ENCODE results near the gene ISOC2. TPM values are rescaled to one million over a fixed set of nuclear protein-coding genes. Genes with fewer than 3 reads are reported as not detected.

ISOC2 gene
- total RNA-seq, 1 donor from 2014 or later = 36.6 TPM

DNA sequence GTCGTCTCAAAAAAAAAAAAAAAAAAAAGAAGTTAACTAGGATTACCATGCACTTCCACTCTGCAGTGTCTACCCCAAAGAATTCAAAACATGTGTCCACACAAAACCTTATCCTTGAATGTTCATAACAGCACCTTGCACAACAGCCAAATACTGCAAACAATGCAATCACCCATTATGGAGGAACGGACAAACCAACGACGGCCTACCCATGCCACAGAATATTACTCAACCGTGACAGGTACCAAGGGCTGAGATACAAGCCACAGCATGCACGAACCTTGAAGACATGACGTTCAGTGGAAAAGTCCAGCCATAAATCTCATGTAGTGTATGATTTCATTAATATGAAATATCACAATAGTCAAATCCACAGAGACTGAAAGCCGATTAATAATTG, 15.4 kb downstream of the ISOC2 start:
- Mint-ChIP-seq H3K9me3 (ENCODE audit: low read depth) (no peaks in the 10 kb centered on the region), H3K36me3 (ENCODE audit: insufficient read depth) (no peaks in the 10 kb centered on the region), H3K27me3 (peaks cover 56% of the 10 kb centered on the region), H3K4me1 (ENCODE audit: low read depth) (no peaks in the 10 kb centered on the region), H3K27ac (no peak overlapping the region), H3K4me3 (ENCODE audit: low read depth) (no peak overlapping the region)
- DNase-seq (ENCODE audit: low spot score, unreplicated experiment) = no peak
- TF ChIP-seq CTCF (IDR thresholded peaks at IDR 0.05; ENCODE audit: unreplicated experiment) = no peak

GRCh38 chr19:55444646-55445045, 16.8 kb downstream of the ISOC2 start:
- Mint-ChIP-seq H3K36me3 (ENCODE audit: insufficient read depth) (no peaks in the 10 kb centered on the region), H3K4me1 (ENCODE audit: low read depth) (no peaks in the 10 kb centered on the region), H3K27me3 (peaks cover 60% of the 10 kb centered on the region), H3K4me3 (ENCODE audit: low read depth) (no peak overlapping the region), H3K27ac (no peak overlapping the region), H3K9me3 (ENCODE audit: low read depth) (no peaks in the 10 kb centered on the region)
- DNase-seq (ENCODE audit: low spot score, unreplicated experiment) = no peak
- no peak for TF ChIP-seq CTCF (IDR thresholded peaks at IDR 0.05; ENCODE audit: unreplicated experiment)

- no peak for TF ChIP-seq CTCF (IDR thresholded peaks at IDR 0.05; ENCODE audit: unreplicated experiment)
- no peak overlapping the region for H3K4me3 Mint-ChIP-seq (ENCODE audit: low read depth)
- peaks cover 67% of the 10 kb centered on the region for H3K27me3 Mint-ChIP-seq
These were observed 17.5 kb downstream of the ISOC2 start for GRCh38 chr19:55443824-55444480.

DNA sequence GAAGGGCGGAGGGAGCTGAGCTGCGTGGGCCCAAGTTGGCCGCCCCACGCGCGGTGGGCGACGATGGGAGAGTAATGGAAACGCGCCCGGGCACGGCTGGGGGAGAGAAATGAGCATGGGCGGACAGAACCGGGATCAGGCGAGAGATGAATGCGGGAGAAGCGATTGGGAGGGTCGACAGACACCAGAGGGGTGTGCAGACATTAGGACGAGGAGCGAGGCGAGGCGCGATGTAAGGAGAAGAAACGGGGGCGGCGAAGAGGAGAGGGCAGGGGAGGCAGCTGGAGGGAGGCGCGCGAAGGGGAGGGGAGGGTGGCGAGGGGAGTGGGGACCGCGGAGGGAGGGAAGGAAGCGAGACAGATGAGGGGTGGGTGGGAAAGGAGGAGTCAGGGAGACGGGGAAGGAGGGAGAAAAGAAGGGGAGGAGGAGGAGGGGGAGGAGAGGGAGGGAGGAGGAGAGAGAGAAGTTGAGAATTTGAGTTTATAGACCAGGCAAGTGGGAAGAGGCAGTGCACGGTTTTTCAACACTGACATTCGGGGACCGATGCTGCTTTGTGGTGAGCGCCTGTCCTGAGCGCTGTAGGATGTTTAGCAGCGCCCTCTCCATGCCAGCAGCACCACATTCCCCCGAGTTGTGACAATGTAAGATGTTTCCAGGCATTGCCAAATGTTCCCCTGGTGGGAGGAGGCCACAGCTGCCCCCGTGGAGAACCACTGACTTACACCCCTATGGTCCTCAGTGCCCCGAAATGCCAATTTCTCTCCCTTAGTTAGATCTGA, 18.2 kb downstream of the ISOC2 start, which contains the start of gene SHISA7:
Gene SHISA7, minus strand, starts transcription at position 256 of the 779 bp plus-strand sequence. CDS start 437 bp downstream, outside the sequence.
- Mint-ChIP-seq H3K27ac (no peak within 1 kb of the TSS), H3K27me3 (peaks cover 73% of the 10 kb centered on the region), H3K4me3 (ENCODE audit: low read depth) (no peak within 1 kb of the TSS)

More at GRCh38 chr19:55443824-55444480, 17.5 kb downstream of the ISOC2 start:
- no peaks in the 10 kb centered on the region for H3K9me3 Mint-ChIP-seq (ENCODE audit: low read depth)
- no peaks in the 10 kb centered on the region for H3K4me1 Mint-ChIP-seq (ENCODE audit: low read depth)
- DNase-seq (ENCODE audit: low spot score, unreplicated experiment) = no peak
- no peaks in the 10 kb centered on the region for H3K36me3 Mint-ChIP-seq (ENCODE audit: insufficient read depth)
- no peak overlapping the region for H3K27ac Mint-ChIP-seq

More for the DNA sequence above, 18.2 kb downstream of the ISOC2 start, which contains the start of gene SHISA7:
- Mint-ChIP-seq H3K9me3 (ENCODE audit: low read depth) (no peaks in the 10 kb centered on the region), H3K4me1 (ENCODE audit: low read depth) (no peaks in the 10 kb centered on the region), H3K36me3 (ENCODE audit: insufficient read depth) (no peaks in the 10 kb centered on the region)
- DNase-seq (ENCODE audit: low spot score, unreplicated experiment) = no peak
- no peak for TF ChIP-seq CTCF (IDR thresholded peaks at IDR 0.05; ENCODE audit: unreplicated experiment)
